ENCODE measurements around the gene MYBPC3. TPM values are rescaled to one million over a fixed set of nuclear protein-coding genes. Genes with fewer than 3 reads are reported as not detected.

Gene MYBPC3
- total RNA-seq, 4 donors from 2014 or later, result not detected

DNA sequence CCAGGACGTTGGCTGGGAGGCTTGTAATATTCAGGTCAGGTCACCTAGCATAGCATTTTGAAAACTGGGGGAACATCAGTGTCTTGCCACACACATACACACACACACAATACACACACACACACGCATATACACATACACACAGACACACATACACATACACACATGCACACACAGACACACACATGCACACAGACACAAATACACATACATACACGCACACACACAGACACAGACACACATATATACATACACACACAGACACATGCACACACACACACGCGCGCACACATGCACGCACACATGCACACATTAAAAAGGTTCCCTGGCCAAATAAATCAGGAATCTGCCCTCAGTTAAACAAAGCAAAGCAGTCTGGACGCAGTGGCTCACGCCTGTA, 12.5 kb downstream of the MYBPC3 start:
- TF ChIP-seq, protein P1, sequence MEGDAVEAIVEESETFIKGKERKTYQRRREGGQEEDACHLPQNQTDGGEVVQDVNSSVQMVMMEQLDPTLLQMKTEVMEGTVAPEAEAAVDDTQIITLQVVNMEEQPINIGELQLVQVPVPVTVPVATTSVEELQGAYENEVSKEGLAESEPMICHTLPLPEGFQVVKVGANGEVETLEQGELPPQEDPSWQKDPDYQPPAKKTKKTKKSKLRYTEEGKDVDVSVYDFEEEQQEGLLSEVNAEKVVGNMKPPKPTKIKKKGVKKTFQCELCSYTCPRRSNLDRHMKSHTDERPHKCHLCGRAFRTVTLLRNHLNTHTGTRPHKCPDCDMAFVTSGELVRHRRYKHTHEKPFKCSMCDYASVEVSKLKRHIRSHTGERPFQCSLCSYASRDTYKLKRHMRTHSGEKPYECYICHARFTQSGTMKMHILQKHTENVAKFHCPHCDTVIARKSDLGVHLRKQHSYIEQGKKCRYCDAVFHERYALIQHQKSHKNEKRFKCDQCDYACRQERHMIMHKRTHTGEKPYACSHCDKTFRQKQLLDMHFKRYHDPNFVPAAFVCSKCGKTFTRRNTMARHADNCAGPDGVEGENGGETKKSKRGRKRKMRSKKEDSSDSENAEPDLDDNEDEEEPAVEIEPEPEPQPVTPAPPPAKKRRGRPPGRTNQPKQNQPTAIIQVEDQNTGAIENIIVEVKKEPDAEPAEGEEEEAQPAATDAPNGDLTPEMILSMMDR (IDR thresholded peaks at IDR 0.05), result no peak
- TF ChIP-seq POLR2AphosphoS5 (IDR thresholded peaks at IDR 0.05) (no peak), POLR2A (IDR thresholded peaks at IDR 0.05) (no peak), EP300 (IDR thresholded peaks at IDR 0.05; ENCODE audit: low read depth) (no peak)
- Histone ChIP-seq H3K27me3 (no peaks in the 10 kb centered on the region), H3K27ac (no peak overlapping the region), H3K9me3 (no peaks in the 10 kb centered on the region), H3K36me3 (no peaks in the 10 kb centered on the region), H3K4me1 (no peaks in the 10 kb centered on the region), H3K4me3 (no peak overlapping the region)
- 87% methylated on average over 9 of the region's 9 CpGs; no CpG with 5 or more reads in 1 of the 2 donors for WGBS, 2 donors (ENCODE audit: low coverage in 1 of 2)
- in situ Hi-C loops (cut with MboI; ENCODE audit: low pct_ligation_motif_present in 1 of 4, low pct_unique_long_range_greater_than_20kb in 1 of 4, low sequenced_read_pairs in 3 of 4) (no loop called here), intact Hi-C loops (cut with DNase I; ENCODE audit: low total_unique reads) (loop anchor here (10.0 kb wide), 1 partner anchor 65 kb away; the partner anchor contains the start of gene MADD)
- no peak for DNase-seq

DNA sequence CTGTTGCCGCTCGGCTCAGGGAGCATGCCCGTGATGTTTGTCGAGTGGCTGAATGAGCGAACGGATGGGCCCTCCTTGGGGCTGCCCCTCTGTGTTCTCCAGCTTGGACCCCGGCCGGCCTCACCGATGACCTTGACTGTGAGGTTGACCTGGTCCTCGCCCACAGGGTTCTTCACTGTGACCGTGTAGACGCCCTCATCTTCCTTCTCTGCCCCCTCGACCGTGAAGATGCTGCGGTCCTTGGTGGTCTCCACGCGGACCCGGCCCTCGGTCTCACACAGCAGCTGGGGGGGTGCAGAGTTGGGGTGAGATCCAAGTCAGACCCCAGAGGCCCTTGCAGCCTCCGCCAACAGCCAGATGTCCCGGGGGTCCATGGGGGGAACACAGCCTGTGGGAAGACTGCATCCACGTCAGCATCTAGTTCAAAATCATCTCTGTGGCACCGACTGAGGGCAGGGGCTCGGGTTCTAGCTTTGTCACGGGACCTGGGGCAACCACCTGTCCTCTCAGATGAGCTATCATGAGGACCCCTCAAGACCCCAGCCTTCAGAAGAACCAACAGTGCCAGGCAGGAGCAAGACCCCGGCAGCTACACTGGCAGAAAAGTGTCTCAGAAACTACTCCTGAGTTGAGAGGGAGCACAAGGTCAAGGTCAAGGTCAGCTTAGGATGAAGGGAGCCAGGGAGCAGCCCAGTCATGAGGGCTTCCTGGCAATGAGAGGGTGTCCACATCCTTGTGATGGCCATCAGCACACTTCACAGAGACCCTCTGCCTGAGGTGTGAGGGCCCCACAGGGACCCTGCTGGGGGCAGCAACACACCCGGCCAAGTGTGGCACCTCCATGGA, 13.9 kb downstream of the MYBPC3 start:
- TF ChIP-seq POLR2AphosphoS5 (IDR thresholded peaks at IDR 0.05), result no peak
- TF ChIP-seq, protein P1 (IDR thresholded peaks at IDR 0.05), result no peak
- TF ChIP-seq POLR2A (IDR thresholded peaks at IDR 0.05), result no peak
- TF ChIP-seq EP300 (IDR thresholded peaks at IDR 0.05; ENCODE audit: low read depth), result no peak
- H3K27me3 ChIP-seq, result no peaks in the 10 kb centered on the region
- H3K9me3 ChIP-seq, result no peaks in the 10 kb centered on the region
- DNase-seq, result no peak
- intact Hi-C loops (cut with DNase I; ENCODE audit: low total_unique reads) (no loop called here), in situ Hi-C loops (cut with MboI; ENCODE audit: low pct_ligation_motif_present in 1 of 4, low pct_unique_long_range_greater_than_20kb in 1 of 4, low sequenced_read_pairs in 3 of 4) (no loop called here)
- no peak overlapping the region for H3K27ac ChIP-seq
- 90% methylated on average over 26 of the region's 27 CpGs; no CpG with 5 or more reads in 1 of the 2 donors for WGBS, 2 donors (ENCODE audit: low coverage in 1 of 2)
- H3K4me3 ChIP-seq, result no peak overlapping the region
- no peaks in the 10 kb centered on the region for H3K4me1 ChIP-seq
- no peaks in the 10 kb centered on the region for H3K36me3 ChIP-seq

DNA sequence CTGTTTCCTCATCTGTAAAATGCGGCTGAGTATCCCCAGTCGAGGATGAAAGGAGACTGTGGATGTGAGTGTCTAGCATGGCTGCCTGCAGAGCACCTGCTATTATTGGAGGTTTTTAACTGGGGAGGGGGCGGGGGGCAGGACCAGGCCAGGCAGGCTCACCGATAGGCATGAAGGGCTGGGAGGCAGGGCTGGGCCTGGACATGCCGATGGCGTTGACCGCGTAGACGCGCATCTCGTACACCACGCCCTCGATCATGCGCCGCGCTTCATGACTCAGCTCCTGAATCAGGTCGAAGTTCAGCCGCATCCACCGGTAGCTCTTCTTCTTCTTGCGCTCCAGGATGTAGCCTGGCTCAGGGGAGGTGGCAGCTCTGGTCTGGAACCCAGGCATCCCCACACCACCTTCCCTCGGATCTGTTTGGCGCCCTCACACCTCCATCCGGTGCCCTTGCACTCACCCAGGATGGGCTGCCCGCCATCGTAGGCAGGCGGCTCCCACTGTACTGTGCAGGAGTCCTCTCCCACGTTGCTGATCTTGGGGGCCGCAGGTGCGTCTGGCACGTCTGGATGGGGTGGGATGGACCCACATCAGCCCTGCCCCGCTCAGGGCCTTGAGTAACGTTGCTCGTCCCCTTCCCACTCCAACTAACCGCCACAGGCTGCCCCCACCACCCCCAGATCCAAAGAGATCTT, 15.1 kb downstream of the MYBPC3 start:
- in situ Hi-C loops (cut with MboI; ENCODE audit: low pct_ligation_motif_present in 1 of 4, low pct_unique_long_range_greater_than_20kb in 1 of 4, low sequenced_read_pairs in 3 of 4) (no loop called here), intact Hi-C loops (cut with DNase I; ENCODE audit: low total_unique reads) (no loop called here)
- WGBS, 2 donors (ENCODE audit: low coverage in 1 of 2), result 68 to 89% methylated on average over 4 to 32 of the region's 34 CpGs
- Histone ChIP-seq H3K27me3 (no peaks in the 10 kb centered on the region), H3K4me3 (no peak overlapping the region), H3K27ac (no peak overlapping the region), H3K9me3 (no peaks in the 10 kb centered on the region), H3K36me3 (no peaks in the 10 kb centered on the region), H3K4me1 (peaks cover 0 to under 1% (median under 1%) of the 10 kb centered on the region in 4 donors)
- DNase-seq, result no peak
- no peak for TF ChIP-seq POLR2A (IDR thresholded peaks at IDR 0.05)
- TF ChIP-seq, protein P1 (IDR thresholded peaks at IDR 0.05), result no peak
- TF ChIP-seq POLR2AphosphoS5 (IDR thresholded peaks at IDR 0.05), result no peak
- TF ChIP-seq EP300 (IDR thresholded peaks at IDR 0.05; ENCODE audit: low read depth), result no peak

DNA sequence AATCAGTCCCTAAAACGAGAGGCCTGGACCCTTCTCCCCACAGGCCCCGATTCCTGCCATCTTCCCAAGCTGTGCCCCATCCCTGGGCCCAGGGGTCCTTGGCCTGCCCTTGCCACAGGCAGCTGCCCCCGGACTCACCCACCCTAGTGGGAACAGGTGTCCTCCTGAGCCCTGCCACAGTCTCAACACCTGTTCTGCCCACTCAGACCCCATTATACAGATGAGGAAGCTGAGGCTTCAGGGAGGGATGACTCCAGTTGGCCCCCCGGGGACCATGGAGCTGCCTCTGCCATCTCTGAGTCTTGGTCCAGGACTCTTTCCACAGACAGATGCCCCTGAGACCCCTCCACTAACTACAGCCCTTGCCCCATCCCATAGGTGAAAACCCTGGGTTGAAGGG, 15.9 kb downstream of the MYBPC3 start:
- DNase-seq, result no peak
- H3K27me3 ChIP-seq, result no peaks in the 10 kb centered on the region
- H3K36me3 ChIP-seq, result no peaks in the 10 kb centered on the region
- H3K4me1 ChIP-seq, result peaks cover 0 to 8% (median 5%) of the 10 kb centered on the region in 4 donors
- H3K4me3 ChIP-seq, result no peak overlapping the region
- intact Hi-C loops (cut with DNase I; ENCODE audit: low total_unique reads) (no loop called here), in situ Hi-C loops (cut with MboI; ENCODE audit: low pct_ligation_motif_present in 1 of 4, low pct_unique_long_range_greater_than_20kb in 1 of 4, low sequenced_read_pairs in 3 of 4) (no loop called here)
- 79 to 84% methylated on average over 3 to 4 of the region's 4 CpGs for WGBS, 2 donors (ENCODE audit: low coverage in 1 of 2)
- TF ChIP-seq POLR2A (IDR thresholded peaks at IDR 0.05), result no peak
- H3K9me3 ChIP-seq, result no peaks in the 10 kb centered on the region
- H3K27ac ChIP-seq, result no peak overlapping the region
